Measurements from ENCODE around the gene IL13RA1.
"Not testable (repeated sequence)": the region's sequence is repeated elsewhere in the genome, so short reads cannot be mapped to it uniquely, and the experiment has no call there.

Gene IL13RA1

GRCh38 chrX:118726887-118727685 lies at the start of gene IL13RA1:
Gene IL13RA1 (plus strand): TSS chrX:118727606. CDS start chrX:118727639, 33 bp downstream.
- peak within 1 kb of the TSS; percentile 76 for H3K27ac ChIP-seq
- peak; percentile 26 for DNase-seq (ENCODE audit: low read depth, low spot score)

- no peak for DNase-seq (ENCODE audit: low read depth, low spot score)
Measured at GRCh38 chrX:118679290-118679689, 48.1 kb upstream of the IL13RA1 start.

GRCh38 chrX:118682258-118683014 lies 45.0 kb upstream of the IL13RA1 start:
- DNase-seq (ENCODE audit: low read depth, low spot score): no peak
- no peak overlapping the region for H3K27ac ChIP-seq

More at GRCh38 chrX:118679290-118679689, 48.1 kb upstream of the IL13RA1 start:
- no peak overlapping the region for H3K27ac ChIP-seq

- no peak overlapping the region for H3K27ac ChIP-seq
- no peak for DNase-seq (ENCODE audit: low read depth, low spot score)
Measured at GRCh38 chrX:118685393-118685792, 42.0 kb upstream of the IL13RA1 start.

GRCh38 chrX:118688935-118689334 lies 38.5 kb upstream of the IL13RA1 start:
- DNase-seq (ENCODE audit: low read depth, low spot score): no peak

GRCh38 chrX:118693843-118694242 lies 33.6 kb upstream of the IL13RA1 start:
- no peak overlapping the region for H3K27ac ChIP-seq
- DNase-seq (ENCODE audit: low read depth, low spot score): no peak

More at GRCh38 chrX:118688935-118689334, 38.5 kb upstream of the IL13RA1 start:
- H3K27ac ChIP-seq: no peak overlapping the region

- H3K27ac ChIP-seq: no peak overlapping the region
- DNase-seq (ENCODE audit: low read depth, low spot score): no peak
Measured at GRCh38 chrX:118694638-118695037, 32.8 kb upstream of the IL13RA1 start.

GRCh38 chrX:118698516-118699170 lies 28.8 kb upstream of the IL13RA1 start:
- DNase-seq (ENCODE audit: low read depth, low spot score): no peak

GRCh38 chrX:118702741-118703140 lies 24.7 kb upstream of the IL13RA1 start:
- H3K27ac ChIP-seq: no peak overlapping the region

More at GRCh38 chrX:118698516-118699170, 28.8 kb upstream of the IL13RA1 start:
- H3K27ac ChIP-seq: peak overlapping the region; percentile 82

GRCh38 chrX:118706681-118707080 lies 20.7 kb upstream of the IL13RA1 start:
- no peak for DNase-seq (ENCODE audit: low read depth, low spot score)
- H3K27ac ChIP-seq: no peak overlapping the region

More at GRCh38 chrX:118702741-118703140, 24.7 kb upstream of the IL13RA1 start:
- DNase-seq (ENCODE audit: low read depth, low spot score): no peak

GRCh38 chrX:118714521-118714920 lies 12.9 kb upstream of the IL13RA1 start:
- no peak for DNase-seq (ENCODE audit: low read depth, low spot score)
- H3K27ac ChIP-seq: no peak overlapping the region

GRCh38 chrX:118715917-118716316 lies 11.5 kb upstream of the IL13RA1 start:
- not testable (repeated sequence) for H3K27ac ChIP-seq; DNase-seq (ENCODE audit: low read depth, low spot score)

GRCh38 chrX:118716833-118717232 lies 10.6 kb upstream of the IL13RA1 start:
- H3K27ac ChIP-seq: not testable (repeated sequence)

GRCh38 chrX:118717678-118718391 lies 9.6 kb upstream of the IL13RA1 start:
- H3K27ac ChIP-seq: no peak overlapping the region
- no peak for DNase-seq (ENCODE audit: low read depth, low spot score)

More at GRCh38 chrX:118716833-118717232, 10.6 kb upstream of the IL13RA1 start:
- DNase-seq (ENCODE audit: low read depth, low spot score): not testable (repeated sequence)

- no peak overlapping the region for H3K27ac ChIP-seq
- no peak for DNase-seq (ENCODE audit: low read depth, low spot score)
Measured at GRCh38 chrX:118718737-118719136, 8.7 kb upstream of the IL13RA1 start.

- H3K27ac ChIP-seq: no peak overlapping the region
- DNase-seq (ENCODE audit: low read depth, low spot score): no peak
Measured at GRCh38 chrX:118720058-118720707, 7.2 kb upstream of the IL13RA1 start.

GRCh38 chrX:118723376-118723775 lies 4.0 kb upstream of the IL13RA1 start:
- peak overlapping the region; percentile 34 for H3K27ac ChIP-seq
- no peak for DNase-seq (ENCODE audit: low read depth, low spot score)

- H3K27ac ChIP-seq: no peak overlapping the region
- no peak for DNase-seq (ENCODE audit: low read depth, low spot score)
Measured at GRCh38 chrX:118724365-118724764, 3.0 kb upstream of the IL13RA1 start.

- no peak overlapping the region for H3K27ac ChIP-seq
- no peak for DNase-seq (ENCODE audit: low read depth, low spot score)
Measured at GRCh38 chrX:118724775-118725174, 2.6 kb upstream of the IL13RA1 start.

Measured in epithelial cell of prostate (primary cell).